M059J (cell line): ENCODE measurements around the gene NPTX2. TPM values are rescaled to one million over a fixed set of nuclear protein-coding genes. Genes with fewer than 3 reads are reported as not detected.

Experiments
- DNase-seq: peaks from one replicate; pipeline ENCODE4 v3.0.0-alpha.2; 2012; ENCODE audit warnings: low read depth
- total RNA-seq: library from RNA; depleted of rRNA; stranded (reverse); fragments of >200 nt; shearing (Covaris generic); gene quantifications from 2 replicates; pipeline ENCODE4 v1.2.3, GENCODE V29; 2014

Gene NPTX2
- total RNA-seq, 1 experiment from 2014 or later, result not detected

DNA sequence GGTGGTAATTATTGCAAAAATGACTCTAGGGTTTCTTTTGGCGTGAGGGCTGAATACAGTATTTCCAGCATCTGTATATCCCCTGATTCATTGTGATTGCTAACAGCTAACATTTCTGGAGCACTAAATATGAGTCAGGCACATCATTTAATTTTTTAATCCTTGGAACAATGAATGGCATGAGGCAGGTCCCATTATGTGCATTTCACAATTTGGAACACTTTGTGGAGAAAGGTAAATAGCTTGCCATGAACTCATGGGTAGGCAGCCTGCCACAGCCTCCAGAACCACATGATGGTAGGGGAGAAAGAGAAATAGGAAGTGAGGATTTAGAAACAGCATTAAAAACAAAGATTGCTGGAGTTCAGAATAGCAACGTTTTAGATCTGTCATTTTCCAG lies 1.7 kb downstream of the NPTX2 start:
- no peak for DNase-seq

- DNase-seq, result peak; percentile 61
Measured at GRCh38 chr7:98619450-98620321, 2.6 kb downstream of the NPTX2 start.

- DNase-seq, result no peak
Measured at GRCh38 chr7:98621573-98622482, 4.7 kb downstream of the NPTX2 start.

DNA sequence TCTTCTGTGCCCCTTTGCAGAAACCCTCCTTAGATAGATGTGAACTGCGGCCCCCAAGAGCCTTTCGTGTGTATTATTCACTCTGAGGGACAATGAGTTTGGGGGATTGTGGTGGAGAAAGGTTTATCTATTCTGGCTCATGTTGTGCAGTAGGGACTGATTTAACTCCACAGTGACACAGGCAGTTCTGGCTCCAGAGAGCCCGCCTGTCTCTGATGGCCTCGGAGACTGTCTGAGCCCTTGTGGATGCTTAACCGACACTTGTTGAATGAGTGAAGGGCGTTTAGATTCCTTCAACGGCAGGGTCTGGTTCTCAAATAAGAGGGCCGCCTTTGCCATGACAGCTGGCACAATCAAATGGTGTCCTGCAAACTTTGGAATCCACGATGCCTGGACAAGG lies 5.8 kb downstream of the NPTX2 start:
- no peak for DNase-seq

- DNase-seq, result no peak
Measured at GRCh38 chr7:98624846-98625420, 7.8 kb downstream of the NPTX2 start.

- peak; percentile 18 for DNase-seq
Measured at GRCh38 chr7:98626460-98627412, 9.7 kb downstream of the NPTX2 start.

- DNase-seq, result no peak
Measured at GRCh38 chr7:98627413-98627790, 10.3 kb downstream of the NPTX2 start.

GRCh38 chr7:98628418-98628817 lies 11.3 kb downstream of the NPTX2 start:
- no peak for DNase-seq

GRCh38 chr7:98629001-98629431 lies 11.9 kb downstream of the NPTX2 start:
- DNase-seq, result peak; percentile 24

GRCh38 chr7:98630149-98630548 lies 13.1 kb downstream of the NPTX2 start:
- DNase-seq, result no peak

- DNase-seq, result no peak
Measured at GRCh38 chr7:98630770-98631169, 13.7 kb downstream of the NPTX2 start.

DNA sequence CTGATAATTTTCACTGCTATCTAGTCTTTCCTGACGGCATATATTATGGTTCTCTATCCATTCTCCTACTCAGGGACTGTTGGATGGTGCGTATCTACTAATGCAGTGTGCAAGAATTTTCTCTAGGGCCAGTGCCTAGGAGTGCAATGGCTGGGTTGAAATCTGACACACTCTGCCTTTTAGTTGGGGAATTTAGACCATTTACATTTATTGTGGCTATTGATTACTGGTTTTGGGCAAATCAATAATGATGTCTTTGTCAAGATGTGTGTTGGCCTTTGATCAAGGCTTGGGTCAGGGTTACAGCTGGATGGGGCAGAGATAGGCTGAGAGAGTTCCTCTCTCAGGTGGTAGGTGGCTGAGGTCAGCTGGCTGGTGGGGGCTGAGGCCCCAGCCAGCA lies 21.8 kb downstream of the NPTX2 start:
- no peak for DNase-seq

DNA sequence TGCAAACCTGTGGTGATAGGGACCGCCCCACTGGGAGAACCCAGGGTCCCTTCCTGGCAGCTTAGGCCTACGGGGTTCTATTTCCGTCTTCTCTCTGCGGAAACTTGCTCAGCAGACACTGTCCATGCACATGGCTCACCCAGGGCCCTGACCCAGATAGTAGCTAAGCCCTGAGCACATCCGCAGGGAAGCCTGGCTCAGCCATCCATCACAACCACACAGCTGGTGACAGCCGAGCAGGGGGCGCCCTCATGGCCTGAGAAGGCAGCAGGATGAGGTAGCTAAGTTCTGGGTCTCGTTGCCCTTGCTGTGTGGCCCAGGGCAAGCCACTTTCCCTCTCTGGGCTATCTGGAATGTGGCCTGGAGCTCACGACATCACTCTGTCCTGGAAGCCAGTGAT lies 23.3 kb downstream of the NPTX2 start:
- no peak for DNase-seq

DNA sequence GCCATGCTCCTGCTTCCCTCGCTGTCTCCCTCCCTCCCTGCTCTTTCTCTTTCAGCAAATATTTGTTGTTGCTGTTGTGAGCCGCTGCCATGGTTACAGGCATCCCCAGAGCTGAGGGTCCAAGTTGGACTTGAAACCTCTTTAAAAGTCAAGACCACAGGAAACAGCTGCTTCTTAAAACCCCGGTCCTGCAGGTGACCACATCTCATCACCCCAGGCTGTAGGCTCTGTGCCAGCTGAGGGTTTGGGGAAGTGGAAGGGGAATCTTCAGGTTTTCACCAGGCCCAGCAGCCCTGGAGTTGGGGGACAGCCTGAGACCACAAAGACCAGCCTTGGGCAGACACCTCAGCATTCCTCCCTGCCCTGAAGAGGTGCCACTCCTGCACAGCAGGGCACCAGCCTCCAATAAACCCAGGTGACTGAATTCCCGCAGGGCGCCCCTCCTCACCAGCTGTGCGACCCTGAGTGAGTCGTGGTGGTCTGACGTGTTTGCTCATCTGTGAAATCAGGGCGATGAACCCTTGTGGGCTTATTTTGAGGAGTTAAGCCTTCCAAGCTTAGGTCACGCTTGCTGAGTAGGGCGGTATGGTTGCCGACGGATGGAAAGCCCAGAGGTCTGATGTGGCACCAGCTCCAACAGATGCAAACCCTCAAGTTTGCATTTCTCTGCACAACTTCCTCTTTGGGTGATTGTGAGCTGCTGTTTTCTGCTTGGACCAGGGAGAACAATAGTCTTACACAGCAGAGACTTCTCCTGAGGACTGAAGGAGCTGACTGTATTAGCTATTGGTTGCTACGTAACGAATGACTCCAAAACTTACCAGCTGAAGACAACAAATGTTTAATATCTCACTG lies 24.8 kb downstream of the NPTX2 start:
- DNase-seq, result peak; percentile 4

- no peak for DNase-seq
Measured at GRCh38 chr7:98643236-98643985, 26.3 kb downstream of the NPTX2 start.

DNA sequence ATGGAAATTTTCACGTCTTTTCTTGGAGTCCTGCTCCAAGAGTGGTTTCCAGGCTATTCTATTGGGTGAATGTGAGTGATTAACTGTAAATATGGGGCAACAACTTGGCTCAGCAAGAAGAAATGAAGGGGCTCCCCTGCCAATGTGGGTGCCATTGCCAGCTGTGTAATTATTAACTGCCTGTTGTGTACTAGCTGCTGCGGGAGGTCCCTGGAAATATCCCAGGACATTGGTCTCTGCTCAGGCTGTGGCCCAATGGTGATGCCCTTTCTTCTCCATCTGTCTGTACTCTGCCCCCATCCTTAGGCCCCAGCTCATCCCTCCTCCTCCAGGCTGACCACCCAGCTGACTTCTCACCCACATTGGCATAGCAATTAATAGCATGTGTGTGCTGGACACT lies 29.4 kb downstream of the NPTX2 start:
- no peak for DNase-seq

DNA sequence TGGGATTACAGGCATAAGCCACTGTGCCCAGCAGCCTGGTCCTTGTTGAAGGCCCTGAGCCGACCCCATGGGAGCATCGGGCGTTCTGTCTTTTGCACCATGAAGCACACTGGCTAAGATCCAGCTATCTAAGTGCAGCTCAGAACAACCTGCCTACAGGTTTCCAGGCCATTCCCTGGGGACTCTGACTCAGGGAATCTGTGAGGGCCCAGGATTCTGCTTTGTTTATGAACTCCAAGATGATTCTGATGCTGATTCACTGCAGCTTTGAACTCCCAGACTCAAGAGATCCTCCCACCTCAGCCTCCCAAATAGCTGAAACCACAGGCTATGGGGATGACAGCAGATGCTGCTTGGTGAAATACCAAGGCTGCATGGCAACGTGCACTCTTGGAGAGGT lies 30.2 kb downstream of the NPTX2 start:
- no peak for DNase-seq

DNA sequence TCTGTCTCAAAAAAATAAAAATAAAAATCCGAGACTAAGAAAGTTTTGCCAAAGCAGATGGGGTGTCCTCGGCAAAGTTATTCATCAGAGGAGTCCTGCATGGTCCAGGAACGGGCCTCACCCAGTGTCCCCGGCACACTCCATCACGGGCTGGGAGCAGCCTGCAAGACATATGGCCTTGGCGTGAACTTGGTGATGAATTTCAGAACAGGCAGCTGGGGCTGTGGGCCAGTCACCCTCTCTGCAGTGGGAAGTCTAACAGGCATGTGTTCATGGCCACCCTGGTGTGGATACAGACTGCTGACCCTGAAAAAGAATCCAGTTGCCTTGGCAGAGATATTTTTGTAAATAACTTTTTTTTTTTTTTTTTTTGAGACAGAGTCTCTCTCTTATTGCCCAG lies 34.7 kb downstream of the NPTX2 start:
- no peak for DNase-seq

GRCh38 chr7:98653601-98654310 lies 36.7 kb downstream of the NPTX2 start:
- no peak for DNase-seq
